Globus pallidus (tissue), 1 donor: ENCODE measurements around the gene RAB34.

Experiments
- DNase-seq: peaks from one replicate; pipeline ENCODE4 v3.0.0-alpha.2; 2015; ENCODE audit warnings: low spot score

Gene RAB34, protein sequence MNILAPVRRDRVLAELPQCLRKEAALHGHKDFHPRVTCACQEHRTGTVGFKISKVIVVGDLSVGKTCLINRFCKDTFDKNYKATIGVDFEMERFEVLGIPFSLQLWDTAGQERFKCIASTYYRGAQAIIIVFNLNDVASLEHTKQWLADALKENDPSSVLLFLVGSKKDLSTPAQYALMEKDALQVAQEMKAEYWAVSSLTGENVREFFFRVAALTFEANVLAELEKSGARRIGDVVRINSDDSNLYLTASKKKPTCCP

DNA sequence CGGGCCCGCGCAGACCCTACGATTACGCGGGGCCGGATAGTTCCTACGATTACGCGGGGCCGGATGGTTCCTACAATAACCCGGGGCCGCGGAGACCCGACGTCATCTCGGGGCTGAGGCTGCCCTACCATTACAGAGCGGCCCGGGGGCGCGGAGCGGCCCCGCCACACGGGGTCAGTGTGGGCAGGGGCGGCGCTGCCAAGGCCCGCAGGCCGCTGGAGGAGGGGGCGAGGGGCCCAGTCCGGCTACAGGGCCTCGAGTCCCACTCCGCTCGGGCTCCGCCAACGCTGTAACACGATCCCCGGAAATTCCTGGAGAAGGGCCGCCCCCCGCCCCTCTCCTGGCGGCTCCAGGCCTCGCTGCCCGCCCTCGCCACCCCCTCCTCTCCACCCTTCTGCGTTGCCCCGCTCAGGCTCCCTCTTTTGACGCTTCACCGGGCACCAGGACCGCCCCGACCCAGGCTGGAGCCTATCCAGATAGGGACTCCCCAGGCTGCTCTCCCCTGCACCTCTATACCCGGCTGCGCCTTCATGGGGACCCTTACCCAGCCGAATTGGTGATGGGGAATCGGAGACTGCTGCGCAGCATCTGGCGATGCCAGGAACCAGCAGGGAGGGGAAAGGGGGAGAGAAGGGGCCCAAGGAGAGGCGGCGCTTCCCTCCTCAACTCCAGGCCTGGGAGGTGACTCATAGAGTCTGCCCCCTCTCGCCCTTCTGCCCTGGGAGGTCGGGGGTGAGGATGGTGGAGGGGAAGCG lies at the start of gene RAB34:
RAB34 (minus strand) TSS at position 291 of the 755 bp plus-strand sequence. CDS start 602 bp downstream, outside the sequence.
- no peak for DNase-seq

DNA sequence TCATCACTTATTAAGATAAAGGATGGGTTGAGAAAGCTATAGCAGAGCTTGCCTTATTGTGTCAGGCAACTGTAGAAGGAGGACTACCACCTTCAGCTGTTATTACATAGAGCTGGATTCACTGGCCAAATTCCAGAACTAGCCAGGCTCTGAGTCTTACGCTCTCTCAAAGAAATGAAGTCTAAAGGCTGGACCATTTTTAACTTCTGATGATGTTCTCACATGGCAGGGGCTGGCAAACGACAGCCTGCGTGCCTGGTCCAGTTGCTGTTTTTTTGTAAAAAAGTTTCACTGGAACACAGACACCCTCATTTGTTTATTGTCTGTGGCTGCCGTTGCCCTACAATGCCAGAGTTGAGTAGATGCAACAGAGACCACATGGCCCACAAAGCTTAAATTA lies 47.4 kb upstream of the RAB34 start:
- DNase-seq: no peak

DNA sequence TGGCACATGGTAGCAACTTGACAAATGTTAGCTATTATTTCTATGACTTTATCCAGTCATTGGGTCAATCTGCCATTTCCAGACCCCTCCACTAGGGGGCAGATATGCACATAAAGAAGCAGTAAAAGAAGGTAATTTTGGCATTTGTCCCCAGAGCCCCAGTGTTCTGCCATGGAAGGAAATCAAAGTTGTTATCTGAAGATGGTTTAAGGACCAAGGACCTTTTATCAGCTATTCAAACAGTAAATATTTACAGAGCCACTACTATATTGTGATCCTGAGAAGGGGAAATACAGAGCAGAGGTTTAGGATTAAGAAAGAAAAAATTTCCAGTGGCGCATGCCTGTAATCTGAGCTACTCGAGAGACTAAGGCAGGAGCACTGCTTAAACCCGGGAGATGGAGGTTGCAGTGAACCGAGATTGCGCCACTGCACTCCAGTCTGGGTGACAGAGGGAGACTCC lies 46.2 kb upstream of the RAB34 start:
- peak; percentile 79 for DNase-seq

DNA sequence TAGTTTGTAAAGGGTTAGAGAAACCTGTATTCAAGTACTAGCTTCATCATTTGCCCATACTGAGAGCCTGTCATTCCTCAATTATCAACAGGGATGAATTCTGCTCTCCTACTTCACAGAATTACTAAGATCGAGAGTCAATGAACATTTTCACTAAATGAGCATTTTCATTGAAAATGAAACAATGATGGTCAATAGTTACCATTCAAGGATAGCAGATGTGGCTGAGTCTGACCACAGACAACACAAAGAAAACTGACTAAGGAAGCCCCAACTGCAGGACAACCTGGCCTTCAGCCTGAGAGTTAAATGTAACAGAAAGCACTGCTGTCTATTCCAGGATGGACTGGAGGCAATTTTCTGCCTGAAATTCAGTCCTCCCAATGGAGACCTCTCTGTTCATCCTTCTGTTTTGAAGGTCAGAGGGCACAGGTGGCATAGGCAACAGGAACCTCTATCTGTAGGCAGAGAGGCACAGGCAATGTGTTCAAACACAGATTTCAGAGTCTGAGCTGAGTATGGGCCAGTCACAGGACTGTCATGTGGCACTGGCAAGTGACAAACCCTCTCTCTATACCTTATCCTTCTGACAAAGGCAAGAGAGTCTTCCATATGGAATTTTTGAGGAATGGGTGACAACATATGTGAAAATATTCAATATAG lies 45.6 kb upstream of the RAB34 start:
- no peak for DNase-seq

DNA sequence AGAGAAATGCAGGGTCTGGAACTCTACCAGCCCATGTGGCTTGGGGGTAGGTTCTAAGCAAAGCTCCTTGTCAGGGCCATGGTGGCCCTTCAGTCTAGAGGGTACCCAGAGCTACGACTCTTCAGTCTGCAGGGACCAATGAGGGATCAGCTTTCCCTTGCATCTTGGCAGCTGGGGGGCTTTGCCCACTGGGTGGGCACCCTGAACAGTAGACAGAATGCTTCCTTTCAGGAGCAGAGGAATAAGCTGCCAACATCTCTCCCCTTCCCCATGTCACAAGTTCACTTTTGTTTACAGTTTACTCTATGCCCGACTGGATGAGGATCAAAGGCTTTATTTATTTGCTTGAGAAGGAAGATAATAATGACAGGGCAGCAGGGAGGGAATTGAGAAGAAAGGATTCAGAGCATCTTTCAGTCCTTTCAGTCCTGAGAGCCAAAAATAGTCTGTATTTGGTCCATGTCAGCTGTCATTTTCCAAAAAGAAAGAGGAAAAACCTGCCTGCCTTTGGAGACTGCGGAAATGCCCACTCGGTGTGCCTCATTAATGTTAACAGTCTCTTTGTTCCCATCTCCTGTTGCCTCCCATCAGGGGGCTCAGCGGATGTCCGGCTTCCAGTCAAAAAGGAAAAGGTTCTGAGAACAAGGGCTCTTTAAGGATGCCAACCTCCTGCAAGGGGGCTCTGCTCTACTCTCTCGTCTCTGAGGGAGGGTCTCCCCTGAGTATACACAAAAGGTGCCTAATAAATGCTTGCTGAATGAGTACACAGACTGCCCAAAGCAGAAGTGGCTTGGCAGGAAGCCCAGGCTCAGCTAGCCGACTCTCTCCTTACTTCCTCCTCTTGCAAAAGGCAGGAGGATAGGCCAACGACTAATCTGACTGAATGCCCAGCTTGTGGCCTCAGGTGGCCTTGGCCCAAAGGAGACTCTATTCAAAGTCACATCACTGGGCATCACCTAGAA lies 43.2 kb upstream of the RAB34 start:
- DNase-seq: no peak

DNA sequence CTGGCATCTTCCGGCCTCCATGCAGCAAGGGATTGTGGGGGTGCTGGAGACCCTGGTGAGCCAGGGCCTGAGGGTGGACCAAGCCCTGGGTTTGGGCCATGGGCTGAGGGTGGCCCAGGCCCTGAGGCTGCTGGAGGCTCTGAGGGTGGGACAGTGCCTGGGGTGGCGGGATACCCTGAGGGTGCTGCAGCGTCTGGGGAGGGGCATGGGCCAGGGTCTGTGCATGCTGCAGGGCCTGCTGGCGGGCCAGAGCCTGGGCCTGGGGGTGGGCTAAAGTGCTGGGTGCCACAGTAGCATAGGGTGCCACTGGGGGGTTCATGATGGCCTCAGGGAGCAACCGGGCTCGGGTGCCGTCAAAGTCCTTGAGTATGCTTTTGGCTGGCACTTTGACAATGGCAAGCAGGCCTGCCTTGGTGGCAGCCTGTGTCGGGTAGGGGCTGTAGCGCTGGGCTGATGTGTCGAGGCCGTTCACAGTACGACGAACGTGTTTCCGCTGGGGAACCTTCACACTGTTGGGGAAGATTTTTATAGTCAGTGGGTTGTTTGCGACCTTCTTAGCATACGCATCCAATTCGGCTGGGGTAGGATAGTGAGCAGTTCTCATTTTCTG lies 41.7 kb upstream of the RAB34 start:
- DNase-seq: no peak

DNA sequence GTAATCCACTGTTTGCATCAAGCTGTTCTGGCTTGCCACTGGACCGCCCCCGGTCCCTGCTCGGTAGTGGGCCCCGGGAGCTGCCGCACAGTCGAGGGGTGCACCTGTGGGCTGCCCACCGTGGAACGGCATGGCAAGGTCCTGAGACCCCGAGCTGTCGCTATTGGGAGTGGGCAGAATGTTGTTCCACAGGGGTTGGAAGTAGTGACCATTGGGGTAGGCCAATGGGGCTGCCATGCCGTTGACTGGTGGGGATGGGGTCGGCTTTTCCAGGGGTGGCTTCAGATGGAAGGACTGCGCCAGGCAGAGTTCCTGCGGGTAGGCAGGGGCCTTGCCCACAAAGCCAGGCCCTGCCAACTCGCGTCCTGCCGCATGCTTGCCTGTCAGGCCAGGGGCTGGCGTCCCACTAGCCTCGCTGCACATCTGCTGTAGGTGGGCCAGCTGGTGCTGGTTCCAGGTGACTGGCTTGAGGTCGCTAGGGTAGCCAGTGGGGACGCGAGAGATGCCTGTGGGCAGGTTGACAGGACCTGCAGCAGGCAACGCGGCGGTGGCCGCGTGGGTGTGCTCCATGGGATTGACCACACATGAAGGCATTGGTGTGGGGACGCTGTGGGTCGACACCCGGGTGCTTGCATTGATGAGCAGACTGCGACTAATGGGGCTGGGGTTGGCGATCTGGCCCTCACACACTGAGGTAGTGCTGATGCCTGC lies 40.9 kb upstream of the RAB34 start:
- DNase-seq: no peak

DNA sequence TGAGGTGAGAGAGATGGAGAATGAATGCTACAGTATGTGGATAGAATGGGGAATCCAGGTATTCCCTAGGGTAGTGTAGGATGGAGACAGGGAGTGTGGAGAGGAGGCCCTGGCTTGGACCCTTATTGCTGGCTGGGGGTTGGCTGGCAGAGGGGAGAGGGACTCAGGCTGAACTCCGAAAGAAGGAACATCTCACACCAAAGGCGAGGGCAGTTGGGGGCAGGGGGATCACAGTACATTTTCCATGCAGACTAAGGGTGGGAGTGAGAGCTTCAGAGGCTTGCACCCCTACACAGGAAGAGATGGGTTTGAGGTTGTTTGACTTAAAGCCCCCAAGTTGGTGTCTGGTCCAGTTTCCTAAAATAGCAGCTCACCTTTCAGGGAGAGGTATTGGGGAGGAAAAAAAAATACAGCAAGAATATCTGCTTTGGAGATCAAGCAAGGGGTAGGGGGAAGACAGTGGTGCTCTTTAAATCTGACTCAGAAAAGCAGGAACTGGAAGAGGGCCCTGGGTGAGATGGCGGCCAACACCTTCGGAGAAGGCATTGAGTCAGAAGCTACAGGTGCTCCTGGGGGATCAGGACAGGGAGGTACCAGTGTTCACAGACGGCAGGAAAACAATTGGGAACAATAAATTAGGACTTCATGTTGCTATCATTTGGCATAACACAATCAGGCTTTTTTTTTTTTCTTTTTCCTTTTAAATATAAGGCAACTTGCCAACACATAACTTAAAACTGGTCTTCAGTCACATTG lies 38.6 kb upstream of the RAB34 start:
- DNase-seq: no peak

DNA sequence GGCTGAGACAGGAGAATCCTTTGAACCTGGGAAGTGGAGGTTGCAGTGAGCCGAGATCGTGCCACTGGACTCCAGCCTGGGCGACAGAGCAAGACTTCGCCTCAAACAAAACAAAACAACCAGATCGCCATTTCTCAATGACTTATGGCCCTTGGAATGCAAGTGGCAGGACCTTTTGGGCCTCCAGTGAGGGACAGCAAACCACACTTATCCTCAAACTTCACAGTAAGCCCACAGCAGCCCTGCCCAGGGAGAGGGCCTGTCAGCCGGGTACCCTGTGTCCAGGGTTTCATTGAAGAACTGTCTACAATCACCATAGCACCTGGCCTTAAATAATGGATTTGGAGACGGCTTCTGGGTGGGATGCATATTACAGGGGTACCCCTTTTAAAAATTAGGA lies 37.8 kb upstream of the RAB34 start:
- no peak for DNase-seq

DNA sequence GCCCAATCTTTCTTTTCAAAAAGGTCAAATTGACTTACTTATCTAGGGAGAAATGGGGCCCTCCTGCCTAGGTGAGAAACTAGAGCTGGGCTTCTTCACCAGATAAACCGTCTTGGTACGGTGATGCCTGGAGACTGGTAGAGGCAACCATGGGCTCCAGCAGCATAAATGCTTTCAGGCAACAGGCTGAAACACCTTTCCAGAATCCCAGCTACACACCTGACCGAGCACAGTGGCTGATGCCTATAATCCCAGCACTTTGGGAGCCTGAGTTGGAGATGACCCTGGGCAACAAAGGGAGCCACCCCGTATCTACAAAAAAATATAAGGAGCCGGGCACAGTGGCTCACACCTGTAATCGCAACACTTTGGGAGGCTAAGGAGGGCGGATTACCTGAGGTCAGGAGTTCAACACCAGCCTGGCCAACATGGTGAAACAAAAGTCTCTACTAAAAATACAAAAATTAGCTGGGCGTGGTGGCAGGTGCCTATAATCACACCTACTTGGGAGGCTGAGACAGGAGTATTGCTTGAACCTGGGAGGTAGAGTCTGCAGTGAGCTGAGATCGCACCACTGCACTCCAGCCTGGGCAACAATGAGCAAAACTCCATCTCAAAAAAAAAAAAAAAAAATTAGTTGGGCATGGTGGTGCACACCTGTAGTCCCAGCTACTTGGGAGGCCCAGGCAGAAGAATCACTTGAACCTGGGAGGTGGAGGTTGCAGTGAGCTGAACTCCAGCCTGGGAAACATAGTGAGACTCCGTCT lies 34.1 kb upstream of the RAB34 start:
- no peak for DNase-seq

DNA sequence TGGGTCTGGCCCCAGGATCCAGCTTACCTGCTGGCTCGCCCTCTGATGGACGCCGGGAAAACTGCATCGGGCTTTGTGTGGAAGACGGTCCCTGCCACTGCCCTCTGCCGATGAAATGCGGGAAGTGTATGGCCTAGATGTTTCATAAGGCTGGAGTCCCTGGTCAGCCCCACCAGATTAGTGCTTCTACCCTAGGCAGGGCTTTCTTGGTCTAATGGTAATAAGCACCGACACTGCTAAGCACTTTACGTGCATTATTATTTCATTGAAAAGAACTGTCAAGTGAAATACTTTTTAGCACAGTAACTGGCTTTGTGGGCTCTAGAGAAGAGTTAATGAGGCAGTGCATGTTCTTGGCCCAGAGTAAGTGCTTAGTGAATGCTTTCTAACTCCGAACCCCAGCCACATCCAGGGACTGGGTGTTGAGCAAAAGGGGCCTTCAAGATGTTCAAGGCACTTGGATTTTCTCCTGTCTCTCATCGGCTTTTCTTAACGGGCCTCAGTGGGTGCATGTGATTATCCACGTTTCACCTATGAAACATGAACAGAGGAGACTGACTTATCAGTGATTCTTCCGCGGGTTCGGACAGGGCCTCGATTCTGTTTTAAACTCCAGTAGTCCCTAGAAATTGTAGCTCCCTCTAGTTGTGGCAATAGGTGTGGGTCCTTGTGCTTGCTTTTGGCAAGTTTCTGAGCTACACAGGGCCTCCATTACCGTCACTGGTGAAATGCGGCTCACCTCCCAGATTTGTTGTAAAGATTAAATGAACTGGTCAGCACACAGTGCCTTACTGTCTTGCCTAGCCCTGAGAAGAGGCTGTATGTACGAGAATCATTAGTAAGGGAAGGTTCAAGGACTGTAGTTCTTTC lies 32.7 kb upstream of the RAB34 start:
- DNase-seq: peak; percentile 91

DNA sequence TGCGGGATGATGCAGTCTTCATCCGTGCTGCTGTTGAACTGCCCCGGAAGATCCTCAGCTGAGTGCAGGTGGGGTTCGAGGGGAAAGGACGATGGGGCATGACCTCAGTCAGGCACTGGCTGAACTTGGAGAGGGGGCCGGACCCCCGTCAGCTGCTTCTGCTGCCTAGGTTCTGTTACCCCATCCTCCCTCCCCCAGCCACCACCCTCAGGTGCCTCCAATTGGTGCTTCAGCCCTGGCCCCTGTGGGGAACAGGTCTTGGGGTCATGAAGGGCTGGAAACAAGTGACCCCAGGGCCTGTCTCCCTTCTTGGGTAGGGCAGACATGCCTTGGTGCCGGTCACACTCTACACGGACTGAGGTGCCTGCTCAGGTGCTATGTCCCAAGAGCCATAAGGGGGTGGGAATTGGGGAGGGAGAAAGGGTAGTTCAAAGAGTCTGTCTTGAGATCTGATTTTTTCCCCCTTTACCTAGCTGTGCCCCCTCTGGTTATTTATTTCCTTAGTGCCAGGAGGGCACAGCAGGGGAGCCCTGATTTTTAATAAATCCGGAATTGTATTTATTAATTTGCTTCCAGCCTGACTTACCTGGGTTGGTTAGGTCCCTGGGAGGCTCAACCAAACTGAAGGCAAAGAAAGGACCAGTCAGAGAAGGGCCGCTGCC lies 32.0 kb upstream of the RAB34 start:
- no peak for DNase-seq

DNA sequence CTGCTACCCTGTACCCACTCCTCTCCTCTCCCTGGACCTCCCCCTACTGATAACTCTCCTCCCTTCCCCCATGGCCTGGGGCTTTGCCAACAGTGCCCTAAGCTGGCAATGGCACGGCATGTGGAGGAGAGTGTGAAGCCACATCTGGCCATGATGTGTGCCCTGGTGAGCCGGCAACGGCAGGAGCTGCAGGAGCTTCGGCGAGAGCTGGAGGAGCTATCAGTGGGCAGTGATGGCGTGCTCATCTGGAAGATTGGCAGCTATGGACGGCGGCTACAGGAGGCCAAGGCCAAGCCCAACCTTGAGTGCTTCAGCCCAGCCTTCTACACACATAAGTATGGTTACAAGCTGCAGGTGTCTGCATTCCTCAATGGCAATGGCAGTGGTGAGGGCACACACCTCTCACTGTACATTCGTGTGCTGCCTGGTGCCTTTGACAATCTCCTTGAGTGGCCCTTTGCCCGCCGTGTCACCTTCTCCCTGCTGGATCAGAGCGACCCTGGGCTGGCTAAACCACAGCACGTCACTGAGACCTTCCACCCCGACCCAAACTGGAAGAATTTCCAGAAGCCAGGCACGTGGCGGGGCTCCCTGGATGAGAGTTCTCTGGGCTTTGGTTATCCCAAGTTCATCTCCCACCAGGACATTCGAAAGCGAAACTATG lies 31.3 kb upstream of the RAB34 start:
- no peak for DNase-seq

DNA sequence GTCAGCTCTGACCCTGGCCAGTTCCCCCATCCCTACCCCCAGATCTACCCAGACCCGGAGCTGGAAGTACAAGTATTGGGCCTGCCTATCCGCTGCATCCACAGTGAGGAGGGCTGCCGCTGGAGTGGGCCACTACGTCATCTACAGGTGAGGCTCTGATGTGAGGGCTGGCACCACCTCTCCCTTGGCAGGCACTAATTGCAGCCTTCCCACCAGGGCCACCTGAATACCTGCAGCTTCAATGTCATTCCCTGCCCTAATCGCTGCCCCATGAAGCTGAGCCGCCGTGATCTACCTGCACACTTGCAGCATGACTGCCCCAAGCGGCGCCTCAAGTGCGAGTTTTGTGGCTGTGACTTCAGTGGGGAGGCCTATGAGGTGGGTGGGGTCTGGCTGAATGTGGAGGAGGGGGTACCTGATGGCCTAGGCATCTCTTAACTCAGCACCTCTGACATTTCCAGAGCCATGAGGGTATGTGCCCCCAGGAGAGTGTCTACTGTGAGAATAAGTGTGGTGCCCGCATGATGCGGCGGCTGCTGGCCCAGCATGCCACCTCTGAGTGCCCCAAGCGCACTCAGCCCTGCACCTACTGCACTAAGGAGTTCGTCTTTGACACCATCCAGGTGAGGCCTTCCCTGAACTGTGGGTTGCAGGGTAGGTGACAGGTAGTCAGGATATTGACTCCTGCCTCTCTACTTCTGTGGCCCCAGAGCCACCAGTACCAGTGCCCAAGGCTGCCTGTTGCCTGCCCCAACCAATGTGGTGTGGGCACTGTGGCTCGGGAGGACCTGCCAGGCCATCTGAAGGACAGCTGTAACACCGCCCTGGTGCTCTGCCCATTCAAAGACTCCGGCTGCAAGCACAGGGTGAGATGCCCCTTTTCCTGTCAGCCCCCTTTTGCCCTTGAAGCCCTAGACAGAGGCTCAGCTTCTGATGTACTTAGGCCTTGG lies 30.4 kb upstream of the RAB34 start:
- no peak for DNase-seq

DNA sequence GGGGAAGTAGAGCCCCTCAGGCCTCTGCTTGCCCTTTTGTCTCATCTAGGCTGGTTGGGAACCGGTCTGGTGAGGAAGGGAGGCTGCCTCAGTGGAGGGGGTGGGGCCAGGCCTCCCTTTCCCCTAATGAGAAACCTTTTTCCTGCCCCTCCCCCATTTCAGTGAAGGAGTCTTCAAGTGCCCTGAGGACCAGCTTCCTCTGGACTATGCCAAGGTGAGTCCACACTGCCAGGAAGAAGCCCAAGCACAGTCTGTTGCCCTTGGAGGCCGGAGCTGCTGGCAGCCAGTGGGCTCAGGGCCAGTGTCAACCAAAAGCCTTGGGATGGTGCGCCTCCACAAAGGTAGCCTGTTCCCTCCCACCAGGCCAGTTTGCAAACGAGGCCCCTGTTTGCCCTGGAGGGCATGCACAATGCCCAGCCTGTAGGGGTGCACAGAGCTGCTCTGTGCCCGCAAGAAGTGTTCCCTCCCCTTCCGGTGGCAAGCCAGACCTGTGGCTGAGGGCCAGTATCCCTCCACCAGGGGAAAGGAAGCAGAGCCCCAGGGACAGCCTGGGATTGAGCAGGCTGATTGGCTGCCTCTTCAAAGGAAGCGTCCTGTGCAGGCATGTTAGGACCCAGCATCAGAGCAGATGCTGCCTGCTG lies 29.5 kb upstream of the RAB34 start:
- DNase-seq: peak; percentile 78
